Lower leg skin (tissue), 3 donors: ENCODE results near the gene LGI4.

Experiments used
- POLR2A ChIP-seq, 2 donors: fragments of 450-650 bp; IDR thresholded peaks; one replicate each; pipeline ENCODE4 v1.6.1; 2016 to 2017; ENCODE audit warnings: antibody characterized with exemption in 2 of 2, mild to moderate bottlenecking in 1 of 2, moderate library complexity in 1 of 2
- TF ChIP-seq, protein P1 (sequence below), 3 donors: fragments of 450-650 bp; IDR thresholded peaks; one replicate each; pipeline ENCODE4 v1.5.1; 2016; ENCODE audit warnings: antibody characterized with exemption in 3 of 3, mild to moderate bottlenecking in 3 of 3, moderate library complexity in 2 of 3

DNA sequence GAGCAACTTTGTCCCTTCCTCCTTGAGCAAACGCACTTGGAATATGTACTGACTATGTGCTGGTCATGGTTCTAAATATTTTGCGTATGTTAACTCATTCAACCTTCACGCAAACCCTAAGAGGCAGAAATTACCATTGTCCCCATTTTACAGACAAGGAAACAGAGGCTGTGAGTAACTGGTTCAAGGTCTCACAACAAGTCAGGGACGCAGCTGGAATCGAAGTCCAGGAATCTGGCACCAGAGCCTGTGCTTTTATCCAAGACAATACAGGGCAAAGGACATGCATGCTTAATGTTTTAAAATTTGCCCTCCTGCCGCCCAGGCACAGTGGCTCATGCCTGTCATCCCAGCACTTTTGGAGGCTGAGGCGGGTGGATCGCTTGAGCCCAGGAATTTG, 24.7 kb upstream of the LGI4 start:
- no peak for TF ChIP-seq POLR2A (IDR thresholded peaks at IDR 0.05)
- TF ChIP-seq, protein P1, sequence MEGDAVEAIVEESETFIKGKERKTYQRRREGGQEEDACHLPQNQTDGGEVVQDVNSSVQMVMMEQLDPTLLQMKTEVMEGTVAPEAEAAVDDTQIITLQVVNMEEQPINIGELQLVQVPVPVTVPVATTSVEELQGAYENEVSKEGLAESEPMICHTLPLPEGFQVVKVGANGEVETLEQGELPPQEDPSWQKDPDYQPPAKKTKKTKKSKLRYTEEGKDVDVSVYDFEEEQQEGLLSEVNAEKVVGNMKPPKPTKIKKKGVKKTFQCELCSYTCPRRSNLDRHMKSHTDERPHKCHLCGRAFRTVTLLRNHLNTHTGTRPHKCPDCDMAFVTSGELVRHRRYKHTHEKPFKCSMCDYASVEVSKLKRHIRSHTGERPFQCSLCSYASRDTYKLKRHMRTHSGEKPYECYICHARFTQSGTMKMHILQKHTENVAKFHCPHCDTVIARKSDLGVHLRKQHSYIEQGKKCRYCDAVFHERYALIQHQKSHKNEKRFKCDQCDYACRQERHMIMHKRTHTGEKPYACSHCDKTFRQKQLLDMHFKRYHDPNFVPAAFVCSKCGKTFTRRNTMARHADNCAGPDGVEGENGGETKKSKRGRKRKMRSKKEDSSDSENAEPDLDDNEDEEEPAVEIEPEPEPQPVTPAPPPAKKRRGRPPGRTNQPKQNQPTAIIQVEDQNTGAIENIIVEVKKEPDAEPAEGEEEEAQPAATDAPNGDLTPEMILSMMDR (IDR thresholded peaks at IDR 0.05) = no peak
